T-helper 1 cell (primary cell): ENCODE results near the gene ARL4A.

Experiments
- DNase-seq, 5 donors: peaks; one replicate each; pipeline ENCODE4 v3.0.0-alpha.2; 2012 to 2020

The ARL4A gene

DNA sequence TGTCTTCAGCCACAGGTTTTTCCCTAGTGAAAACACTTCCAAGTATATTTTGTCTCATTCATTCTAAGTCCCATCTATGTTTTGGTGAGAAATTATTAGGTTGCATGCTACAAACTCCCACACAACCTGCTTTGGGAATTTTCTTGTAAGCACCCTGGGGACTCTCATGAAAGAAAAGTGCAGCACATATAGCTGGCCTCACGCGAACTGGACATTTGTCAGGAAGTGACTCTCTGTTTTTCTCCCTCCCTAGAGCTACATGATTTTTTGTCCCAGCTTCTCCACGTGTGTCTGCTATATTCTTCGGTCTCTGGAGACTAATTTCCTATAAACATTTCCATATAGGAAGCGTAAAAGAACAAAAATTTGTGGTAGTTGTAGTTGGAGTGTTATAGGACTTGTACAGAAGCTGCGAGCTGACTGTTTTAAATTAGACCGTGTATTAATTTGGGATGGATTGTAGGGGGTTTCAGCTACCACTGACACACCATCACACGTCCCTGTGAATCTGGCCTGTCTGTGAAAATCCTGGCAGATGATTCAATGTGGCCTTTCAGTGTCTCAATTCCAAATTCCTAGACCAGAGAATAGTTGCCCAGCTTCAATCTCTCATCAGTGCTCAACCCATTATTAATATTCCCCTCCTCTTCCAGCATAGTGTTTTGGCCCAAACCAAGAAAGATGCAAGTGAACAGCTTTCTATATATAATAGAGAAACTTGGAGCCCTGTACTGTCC is 40.2 kb downstream of the ARL4A start:
- no peak for DNase-seq

DNA sequence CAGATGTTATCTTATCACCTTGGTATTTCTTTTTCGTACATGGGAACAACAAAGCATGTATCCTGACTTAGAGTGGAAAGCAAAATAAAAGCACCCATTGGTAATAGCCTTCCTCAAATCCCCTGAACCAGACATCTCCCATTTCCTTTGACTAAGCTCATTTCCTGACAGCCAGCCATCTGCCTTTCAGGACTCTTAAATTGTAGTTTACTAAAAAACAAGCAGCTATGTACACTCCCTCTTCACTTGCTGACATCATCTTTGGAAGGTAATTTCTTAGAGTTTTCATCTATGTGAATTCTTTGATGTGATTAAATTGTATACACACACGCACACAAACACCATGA is 40.7 kb downstream of the ARL4A start:
- DNase-seq: no peak

DNA sequence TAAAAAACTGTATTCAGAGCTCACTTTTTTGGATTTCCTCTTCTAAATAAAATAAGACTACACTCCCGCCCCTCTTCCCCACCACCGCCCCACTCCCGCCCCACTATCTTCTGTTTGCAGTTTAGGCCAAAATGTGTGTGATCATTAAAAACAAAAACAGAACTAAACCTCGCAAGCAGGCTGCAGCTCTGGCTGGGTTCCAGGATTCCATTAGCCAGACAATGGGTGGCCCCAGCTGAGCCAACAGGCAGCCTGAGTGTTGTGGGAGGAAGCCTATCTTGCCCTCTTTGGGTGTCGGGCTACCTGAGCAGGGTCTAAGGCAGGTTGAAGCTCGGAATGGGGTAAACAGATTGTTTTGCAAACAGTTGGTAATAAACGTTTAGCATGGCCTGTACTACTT is 41.7 kb downstream of the ARL4A start:
- no peak for DNase-seq

DNA sequence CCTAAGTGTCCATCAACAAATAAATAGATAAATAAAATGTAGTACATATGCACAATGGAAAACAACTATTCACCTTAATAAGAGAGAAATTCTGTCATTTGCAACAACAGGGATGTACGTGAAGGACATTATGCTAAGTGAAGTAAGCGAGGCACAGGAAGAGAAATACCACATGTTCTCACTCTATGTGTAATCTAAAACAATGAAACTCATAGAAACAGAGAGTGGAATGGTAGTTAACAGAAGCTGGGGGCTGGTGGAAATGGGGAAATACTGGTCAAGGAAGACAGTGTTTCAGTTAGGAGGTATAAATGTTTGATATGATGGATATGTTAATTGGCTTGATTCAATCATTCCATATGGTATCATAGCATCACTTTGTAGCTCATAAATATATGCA is 43.1 kb downstream of the ARL4A start:
- DNase-seq: peak in 1 of 5 donors; percentile 24

DNA sequence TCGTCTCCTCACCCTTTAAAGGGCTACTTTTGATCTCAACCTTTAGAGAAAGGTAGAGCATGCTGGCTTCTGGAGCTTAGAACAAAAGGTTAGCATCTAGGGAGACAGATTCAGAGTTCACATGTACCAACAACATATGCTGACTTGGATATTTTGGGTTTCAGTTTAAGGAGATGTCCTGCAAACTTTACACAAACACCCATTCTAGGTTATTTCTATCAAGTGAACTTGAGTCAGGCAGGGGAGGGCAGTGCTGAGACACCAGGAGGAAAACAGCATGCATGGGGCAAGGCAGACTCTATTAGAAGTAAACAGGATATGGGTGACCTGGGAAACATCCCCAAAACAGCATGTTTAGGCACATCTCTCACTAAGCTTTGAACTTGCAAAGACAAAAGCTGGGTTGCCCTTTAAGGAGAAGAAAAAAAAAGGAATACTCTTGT is 43.8 kb downstream of the ARL4A start:
- peak in 1 of 5 donors; percentile 55 for DNase-seq

DNA sequence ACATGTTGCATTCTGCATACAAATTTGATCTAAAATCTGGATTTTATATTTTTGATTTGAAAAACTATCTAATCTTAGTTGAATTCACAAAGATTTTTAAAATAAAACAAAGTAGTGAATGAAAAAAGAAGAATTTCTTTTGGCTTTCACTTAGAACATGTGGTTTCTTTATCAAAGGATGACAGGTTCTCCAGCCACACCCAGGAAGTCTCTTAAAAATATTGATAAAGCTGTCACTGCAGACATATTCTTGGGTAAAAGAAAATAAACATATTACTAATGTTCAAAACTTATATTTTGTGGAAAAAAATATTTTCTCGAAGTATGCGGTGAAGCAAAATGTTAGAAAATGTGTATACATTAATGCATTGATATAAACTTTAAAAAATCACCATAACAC is 44.3 kb downstream of the ARL4A start:
- peak in 1 of 5 donors; percentile 28 for DNase-seq

DNA sequence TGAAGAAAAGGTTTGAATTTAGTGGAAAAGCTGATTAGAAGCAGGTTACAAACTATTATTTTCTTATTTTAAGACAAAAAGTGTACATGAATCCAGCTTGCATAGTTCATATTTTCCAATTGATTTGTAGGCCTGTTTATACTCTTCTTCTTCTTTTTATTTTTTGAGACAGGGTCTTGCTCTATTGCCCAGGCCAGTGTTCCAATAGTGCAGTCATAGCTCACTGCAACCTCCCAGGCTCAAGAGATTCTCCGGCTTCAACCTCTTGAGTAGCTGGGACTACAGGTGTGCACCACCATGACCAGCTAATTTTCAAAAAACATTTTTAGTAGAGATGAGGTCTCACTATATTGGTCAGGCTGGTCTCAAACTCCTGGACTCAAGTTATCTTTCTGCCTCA is 45.0 kb downstream of the ARL4A start:
- DNase-seq: no peak

DNA sequence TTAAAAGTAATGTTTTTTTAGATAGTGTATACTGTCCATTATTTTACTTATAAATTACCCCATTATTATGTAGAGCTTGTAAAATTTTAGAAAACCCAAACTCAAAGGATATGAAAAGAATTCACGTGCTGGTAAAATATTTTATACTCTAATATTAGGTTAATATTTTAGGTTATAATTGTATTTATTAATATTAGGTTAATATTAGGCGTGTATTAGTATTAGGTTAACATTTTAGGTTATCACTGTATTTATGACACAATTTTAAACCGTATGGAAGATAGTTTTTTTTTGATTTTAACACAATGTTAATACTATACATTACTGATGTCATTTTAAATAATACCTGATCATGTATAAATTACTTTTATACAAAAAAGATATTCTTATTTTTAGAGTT is 48.5 kb downstream of the ARL4A start:
- no peak for DNase-seq

DNA sequence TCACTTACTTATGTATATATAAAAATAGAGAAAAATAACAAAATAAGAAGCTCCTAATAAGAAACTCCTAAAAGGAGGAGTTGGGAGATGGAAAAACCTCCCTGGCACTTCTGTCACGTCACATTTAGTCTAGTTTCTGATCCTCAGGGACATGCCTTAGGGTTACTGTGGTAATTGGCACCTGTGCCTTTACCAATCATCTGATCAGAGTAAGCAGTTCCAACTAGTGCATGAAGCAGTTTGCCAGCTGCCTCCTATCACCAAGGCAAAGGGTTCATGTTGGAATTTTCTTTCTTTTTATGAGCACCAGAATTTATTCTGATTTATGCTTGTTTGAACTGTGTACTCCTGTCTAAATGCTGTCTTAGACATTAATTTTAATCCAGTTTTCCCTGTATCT is 49.9 kb downstream of the ARL4A start:
- DNase-seq: no peak

DNA sequence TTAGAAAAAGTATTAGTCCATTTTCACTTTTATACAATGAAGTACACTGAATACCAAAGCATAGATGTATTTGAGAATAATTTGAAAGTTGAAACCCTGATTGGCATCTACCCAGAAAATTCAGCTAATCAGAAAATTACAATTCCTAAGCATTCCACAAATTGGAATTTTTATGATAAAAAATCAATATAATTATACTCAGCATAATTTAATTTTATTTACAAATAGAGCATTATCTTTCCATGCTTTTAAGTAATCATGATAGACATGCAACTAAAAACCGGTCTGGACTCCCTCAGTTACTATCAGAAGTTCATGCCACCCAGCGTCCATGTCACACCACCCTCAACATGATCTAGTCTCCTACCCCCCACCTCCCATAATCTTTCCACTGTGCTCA is 50.4 kb downstream of the ARL4A start:
- DNase-seq: no peak

DNA sequence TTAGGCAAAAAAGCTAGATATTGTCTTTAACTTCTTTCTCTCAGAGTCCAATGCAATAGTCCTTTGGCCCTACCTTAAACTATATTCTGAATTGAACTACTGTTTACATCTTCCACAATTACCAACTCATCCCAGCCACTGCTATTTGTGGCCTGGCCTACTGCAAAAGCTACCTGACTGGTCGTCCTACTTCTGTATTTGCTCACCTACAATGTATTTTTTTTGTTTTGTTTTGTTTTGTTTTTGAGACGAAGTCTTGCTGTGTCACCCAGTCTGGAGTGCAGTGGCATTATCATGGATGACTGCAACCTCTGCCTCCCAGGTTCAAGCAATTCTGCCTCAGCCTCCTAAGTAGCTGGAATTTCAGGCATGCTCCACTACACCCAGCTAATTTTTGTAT is 51.2 kb downstream of the ARL4A start:
- no peak for DNase-seq
